Head of caudate nucleus (tissue), 42 donors: ENCODE results near the gene ERICH6B.
A peak's percentile ranks its signal among the peaks of the same experiment; 100 is the strongest.

Experiments used
- DNase-seq, 42 donors: peaks; one replicate each; pipeline versions ENCODE4 v3.0.0 to v3.0.0-alpha.2; 2020 to 2021; ENCODE audit warnings: mixed read lengths in 7 of 42
- intact Hi-C: fragments of 100-400 bp; cut with DNase I; formaldehyde crosslinking; loops from one replicate; pipeline ENCODE4 v1.15.0; 2022

Gene ERICH6B

GRCh38 chr13:45511310-45512097, 104.0 kb downstream of the ERICH6B start:
- intact Hi-C loops: no loop called here
- DNase-seq: peak in 17 of 42 donors; percentile 17 to 77 (median 43)

GRCh38 chr13:45510672-45511071, 104.9 kb downstream of the ERICH6B start:
- DNase-seq: no peak
- intact Hi-C loops: no loop called here

GRCh38 chr13:45508776-45509175, 106.8 kb downstream of the ERICH6B start:
- DNase-seq: no peak
- intact Hi-C loops: no loop called here

GRCh38 chr13:45506811-45507210, 108.7 kb downstream of the ERICH6B start:
- no peak for DNase-seq
- intact Hi-C loops: no loop called here

GRCh38 chr13:45503658-45504057, 111.9 kb downstream of the ERICH6B start:
- DNase-seq: no peak
- intact Hi-C loops: no loop called here

- no peak for DNase-seq
- intact Hi-C loops: no loop called here
These were observed 114.4 kb downstream of the ERICH6B start for GRCh38 chr13:45501175-45501526.

- intact Hi-C loops: no loop called here
- DNase-seq: no peak
These were observed 114.9 kb downstream of the ERICH6B start for GRCh38 chr13:45500492-45501174.

- intact Hi-C loops: no loop called here
- DNase-seq: no peak
These were observed 118.6 kb downstream of the ERICH6B start for GRCh38 chr13:45496942-45497341.

GRCh38 chr13:45492538-45492937, 123.0 kb downstream of the ERICH6B start:
- intact Hi-C loops: no loop called here
- DNase-seq: no peak
